SW 1271 (cell line): ENCODE results near the gene NPEPPS.
"Not testable (repeated sequence)": the region's sequence is repeated elsewhere in the genome, so short reads cannot be mapped to it uniquely, and the experiment has no call there.

ENCODE experiments used
- DNase-seq, 2 experiments: peaks; one replicate each; lab custom pipeline; 2025; lab: John Stamatoyannopoulos, UW

Gene NPEPPS, protein sequence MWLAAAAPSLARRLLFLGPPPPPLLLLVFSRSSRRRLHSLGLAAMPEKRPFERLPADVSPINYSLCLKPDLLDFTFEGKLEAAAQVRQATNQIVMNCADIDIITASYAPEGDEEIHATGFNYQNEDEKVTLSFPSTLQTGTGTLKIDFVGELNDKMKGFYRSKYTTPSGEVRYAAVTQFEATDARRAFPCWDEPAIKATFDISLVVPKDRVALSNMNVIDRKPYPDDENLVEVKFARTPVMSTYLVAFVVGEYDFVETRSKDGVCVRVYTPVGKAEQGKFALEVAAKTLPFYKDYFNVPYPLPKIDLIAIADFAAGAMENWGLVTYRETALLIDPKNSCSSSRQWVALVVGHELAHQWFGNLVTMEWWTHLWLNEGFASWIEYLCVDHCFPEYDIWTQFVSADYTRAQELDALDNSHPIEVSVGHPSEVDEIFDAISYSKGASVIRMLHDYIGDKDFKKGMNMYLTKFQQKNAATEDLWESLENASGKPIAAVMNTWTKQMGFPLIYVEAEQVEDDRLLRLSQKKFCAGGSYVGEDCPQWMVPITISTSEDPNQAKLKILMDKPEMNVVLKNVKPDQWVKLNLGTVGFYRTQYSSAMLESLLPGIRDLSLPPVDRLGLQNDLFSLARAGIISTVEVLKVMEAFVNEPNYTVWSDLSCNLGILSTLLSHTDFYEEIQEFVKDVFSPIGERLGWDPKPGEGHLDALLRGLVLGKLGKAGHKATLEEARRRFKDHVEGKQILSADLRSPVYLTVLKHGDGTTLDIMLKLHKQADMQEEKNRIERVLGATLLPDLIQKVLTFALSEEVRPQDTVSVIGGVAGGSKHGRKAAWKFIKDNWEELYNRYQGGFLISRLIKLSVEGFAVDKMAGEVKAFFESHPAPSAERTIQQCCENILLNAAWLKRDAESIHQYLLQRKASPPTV

DNA sequence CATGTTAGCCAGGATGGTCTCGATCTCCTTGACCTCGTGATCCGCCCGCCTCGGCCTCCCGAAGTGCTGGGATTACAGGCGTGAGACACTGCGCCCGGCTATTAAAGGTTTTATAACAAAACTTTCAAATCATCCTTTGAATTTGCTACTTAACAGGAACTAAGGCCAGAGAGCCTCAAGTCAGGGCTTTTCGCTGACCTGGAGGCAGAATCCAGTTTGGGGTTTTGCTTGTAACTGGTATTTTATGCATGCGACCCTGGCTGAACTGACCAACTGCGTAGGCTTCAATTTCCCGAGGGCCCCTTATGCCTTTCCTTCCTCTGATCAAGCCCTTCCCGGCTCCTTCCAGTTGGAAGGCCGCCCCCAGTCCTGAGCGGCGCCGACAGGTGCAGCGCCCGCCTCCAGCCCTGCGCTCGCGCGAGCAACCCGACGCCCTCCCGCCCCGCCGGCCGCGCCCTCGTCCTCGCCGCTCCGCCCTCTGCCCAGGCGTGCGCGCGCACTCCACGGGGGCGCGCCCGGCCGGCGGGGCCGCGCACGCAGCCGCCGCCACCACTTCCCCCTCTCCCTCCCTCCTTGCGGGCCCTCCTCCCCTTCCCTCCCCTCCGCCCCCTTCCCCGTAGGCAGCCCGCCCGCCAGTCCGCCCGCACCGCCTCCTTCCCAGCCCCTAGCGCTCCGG lies at the start of gene NPEPPS:
Gene NPEPPS (plus strand): TSS at position 552 of the 676 bp plus-strand sequence. CDS start 193 bp downstream, outside the sequence.
- DNase-seq = peak in 1 of 2 experiments; percentile 81

DNA sequence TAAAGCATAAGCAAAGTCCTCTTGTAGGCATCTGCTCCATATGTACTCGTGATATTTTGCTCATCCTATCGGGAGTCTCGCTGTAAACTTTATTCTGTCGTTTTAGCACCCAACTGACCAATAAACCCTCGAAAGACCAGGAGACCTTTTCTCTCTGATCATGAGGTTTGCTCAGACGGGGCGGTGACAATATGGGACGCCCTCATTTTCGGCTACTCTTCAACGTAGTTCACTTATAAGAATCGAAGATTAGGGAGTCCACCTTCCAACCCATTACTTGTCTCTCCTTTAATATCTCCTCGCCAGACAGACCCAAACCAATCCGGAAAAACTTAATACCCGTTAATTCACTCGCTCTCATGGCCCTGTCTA lies 39.1 kb upstream of the NPEPPS start:
- DNase-seq = peak in 1 of 2 experiments; percentile 11

DNA sequence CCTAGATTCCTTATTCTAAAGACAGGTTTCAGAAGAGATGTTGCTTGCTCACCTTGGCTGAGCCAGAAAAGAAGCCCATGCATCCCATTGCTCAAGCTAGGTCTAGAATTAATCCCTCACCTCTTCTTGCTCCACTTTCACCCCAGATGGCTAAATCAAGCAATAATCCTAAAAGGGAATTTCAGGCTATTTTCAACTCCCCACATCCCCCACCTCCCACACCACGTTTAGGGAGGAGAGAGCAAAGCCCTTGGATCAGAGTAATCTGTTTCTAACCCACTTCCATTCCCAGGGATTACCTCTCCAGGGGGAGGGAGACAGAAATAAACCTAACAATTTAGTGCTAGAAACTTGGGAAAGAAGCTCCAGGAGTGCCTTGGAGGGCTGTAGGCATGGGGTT lies 31.8 kb upstream of the NPEPPS start:
- DNase-seq = not testable (repeated sequence)

DNA sequence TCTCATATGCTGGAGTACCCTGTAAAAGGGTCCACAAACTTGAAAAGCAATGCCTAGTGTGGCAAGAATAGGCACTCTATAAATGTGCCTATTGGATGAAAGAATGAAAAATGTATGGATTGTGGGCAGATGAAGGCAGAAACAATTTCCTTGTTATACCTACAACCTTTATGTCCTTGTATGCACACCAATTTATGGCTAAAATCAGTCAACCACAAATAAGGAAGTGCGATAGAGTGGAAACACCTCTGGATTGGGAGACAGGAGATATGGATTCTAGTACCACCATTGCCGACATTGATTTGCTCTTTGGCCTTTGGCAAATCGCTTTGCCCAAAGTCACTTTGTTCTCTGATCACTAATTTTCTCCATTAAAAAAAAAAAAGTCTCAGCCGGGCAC lies 31.4 kb upstream of the NPEPPS start:
- not testable (repeated sequence) for DNase-seq

DNA sequence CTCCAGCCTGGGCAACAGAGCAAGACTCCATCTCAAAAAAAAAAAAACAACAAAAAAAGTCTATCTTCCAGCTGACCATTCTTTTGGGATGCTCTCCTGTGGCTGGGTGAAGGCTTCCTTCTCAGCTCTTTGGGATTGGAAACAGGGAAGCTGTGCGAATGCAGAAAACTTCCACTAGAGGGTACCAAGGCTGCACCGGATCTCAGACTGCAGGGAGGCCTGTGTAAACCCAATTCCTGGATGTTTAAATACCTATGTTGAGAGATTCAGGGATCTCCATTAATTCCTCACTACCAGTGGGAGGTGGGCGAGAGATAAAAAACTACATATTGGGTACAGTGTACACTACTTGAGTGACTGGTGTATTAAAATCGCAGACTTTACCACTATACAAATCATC lies 30.3 kb upstream of the NPEPPS start:
- DNase-seq = peak in 1 of 2 experiments; percentile 54

DNA sequence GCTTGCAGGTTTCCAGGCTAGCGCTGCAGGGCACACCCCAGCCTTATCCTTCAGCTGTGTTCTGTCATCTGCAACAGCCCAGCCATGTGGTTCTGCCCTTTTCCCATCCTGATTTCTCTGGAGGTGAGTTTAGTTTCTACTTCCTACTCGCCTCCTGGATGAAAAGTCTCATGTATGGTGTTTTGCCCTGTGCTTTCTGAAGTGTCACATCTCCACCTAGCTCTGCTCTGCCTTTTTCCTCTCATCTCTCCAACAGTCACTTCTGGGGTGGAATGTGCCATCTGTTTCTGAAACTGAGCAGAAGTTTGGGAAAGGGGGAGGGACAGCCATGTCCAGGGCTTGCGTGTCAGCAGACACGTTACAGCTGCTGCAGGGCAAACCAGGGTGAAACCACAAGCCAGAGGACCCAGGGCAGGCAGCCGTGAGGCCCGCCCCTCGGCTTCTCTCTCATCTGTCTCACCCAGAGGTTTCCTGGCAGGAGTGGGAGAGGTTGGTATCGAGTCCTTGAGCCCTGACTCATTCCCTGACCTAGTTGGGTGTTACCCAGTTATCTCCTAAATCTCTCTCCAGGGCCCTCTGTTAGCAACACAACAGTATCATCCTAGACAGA lies 28.7 kb upstream of the NPEPPS start:
- peak in 1 of 2 experiments; percentile 34 for DNase-seq

DNA sequence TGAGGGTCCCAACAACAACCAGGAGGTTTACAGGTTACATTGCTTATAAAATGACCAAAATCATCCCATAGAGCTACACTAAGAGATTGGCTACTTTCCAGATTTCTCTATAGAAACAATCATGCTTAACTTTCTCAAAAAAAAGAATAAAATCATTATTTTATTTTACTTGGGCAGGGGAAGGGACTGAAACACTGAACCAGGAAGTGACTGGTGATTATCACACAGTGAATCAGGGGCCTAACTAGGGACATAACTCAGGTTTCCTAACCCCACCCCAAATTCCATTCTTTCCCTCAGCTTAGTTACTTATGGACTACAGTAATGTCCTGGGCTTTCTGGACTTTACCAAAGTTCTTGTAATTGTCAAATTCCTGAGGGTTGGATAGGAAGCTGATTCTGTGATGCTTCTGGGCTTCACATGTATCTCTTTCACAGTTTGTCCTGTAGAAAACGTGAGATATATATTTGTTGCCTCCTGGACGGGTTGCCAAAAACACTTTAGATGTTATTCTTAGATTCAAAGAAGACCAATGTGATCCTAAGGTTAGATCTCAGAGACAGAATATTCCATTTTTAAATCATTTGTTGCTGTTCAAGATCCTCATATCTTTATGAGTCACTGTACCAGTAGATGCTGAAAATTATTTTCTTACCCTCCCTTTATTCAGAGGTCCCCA lies 28.0 kb upstream of the NPEPPS start:
- peak in 1 of 2 experiments; percentile 72 for DNase-seq

DNA sequence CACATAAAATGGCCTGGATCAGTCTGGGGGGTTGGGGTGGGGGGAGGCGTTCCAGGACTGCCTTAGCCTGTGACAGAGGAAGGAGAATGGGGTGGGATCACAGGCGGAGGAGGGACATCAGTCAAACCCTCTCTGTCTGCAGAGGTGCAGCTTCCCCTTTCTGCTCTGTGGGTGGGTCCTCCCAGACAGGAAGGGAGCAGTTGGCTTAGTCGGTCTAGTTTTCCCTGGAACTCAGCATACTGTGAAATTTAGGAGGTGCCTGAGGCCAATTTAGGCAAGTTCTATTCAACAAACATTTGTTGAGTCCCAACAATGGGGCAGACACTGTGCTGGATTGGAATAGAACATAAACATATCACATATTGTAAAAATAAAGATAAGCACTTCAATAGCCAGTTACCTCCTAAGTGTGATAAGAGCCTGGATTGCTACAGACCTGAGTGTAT lies 19.2 kb upstream of the NPEPPS start:
- not testable (repeated sequence) for DNase-seq

DNA sequence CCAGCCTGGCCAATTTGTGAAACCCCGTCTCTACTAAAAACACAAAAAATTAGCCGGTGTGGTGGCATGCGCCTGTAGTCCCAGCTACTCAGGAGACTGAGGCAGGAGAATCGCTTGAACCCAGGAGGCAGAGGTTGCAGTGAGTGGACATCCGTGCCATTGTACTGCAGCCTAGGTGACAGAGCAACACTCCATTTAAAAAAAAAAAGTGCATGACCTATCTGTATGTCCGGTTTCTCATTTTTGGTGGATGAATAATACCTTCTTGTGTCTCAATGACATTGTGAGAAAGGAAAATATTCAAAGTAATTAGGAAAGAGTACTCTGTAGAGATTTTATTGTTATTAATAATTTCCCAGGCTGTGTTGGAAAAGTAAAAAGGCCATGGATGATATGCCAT lies 17.6 kb upstream of the NPEPPS start:
- DNase-seq = peak in 1 of 2 experiments; percentile 27

DNA sequence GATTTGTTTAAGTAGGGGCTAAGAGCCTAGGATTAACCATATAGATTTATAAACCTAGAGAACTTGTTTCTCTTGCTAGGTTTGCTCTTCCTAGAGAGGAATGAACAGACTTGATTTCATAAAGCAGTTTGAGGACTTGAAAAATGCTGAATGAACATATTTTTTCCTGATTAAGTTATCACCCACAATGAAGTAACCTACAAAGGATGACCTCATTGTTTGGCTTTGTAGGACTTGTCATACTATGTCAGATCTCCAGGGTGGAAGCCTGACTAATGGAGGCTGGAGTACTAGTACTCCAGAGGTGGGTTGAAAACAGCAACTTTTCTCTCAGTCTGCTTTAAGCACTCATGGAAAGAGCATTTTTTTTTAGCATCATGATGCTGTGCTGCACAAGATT lies 12.0 kb upstream of the NPEPPS start:
- DNase-seq = not testable (repeated sequence)

DNA sequence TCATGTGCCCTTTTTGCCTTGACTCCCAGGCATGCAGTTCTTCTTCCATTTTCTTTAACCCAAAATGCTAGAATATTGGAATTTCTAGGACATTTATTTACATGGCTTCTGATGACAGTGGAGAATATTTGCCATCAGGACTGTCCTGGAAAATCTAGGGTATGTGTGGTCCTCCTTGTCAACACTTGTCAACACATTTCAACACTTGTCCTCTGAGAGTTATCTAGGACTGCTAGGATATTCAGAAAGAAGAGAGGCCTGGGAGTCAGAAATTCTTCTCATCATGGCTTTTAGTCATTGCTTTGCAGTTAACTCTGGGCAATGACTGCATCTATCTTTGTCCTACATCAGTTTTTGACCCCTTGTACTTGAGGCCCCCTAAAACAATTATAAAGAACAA lies 11.5 kb upstream of the NPEPPS start:
- not testable (repeated sequence) for DNase-seq

DNA sequence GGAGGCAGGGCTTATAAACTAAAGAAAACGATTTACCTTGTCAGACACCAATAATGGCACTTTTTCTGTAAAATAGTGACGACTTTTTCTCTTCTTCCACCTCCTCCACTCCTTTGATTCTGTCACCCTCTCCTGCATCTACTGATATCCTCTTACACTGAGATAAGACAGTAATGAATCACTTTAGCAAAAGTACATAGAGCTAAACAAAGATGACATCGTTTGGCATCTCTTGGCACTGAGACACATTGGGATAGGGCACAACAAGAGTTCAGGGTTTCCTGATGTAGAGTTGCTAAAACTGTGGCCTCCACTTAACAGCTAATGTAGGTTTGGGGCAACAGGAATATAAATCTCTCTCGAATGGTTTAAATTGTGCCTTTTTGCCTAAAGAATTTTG lies 10.6 kb upstream of the NPEPPS start:
- DNase-seq = not testable (repeated sequence)

DNA sequence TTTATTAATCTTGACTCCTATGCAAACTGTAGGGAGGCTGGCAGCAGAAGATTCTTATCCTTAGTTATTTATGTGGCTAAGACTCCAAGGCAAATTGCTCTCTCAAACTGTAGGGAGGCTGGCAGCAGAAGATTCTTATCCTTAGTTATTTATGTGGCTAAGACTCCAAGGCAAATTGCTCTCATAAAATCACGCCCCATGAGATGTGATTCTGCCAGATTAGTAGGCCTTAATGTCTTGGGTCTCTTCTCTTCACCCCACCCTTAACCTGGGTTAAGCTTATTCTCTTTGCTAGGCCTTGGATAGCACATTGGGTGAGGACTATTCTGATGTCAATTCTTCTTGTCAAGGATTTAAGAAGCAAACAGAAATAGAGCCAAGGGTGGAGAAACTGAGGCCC lies 9.5 kb upstream of the NPEPPS start:
- DNase-seq = not testable (repeated sequence)

DNA sequence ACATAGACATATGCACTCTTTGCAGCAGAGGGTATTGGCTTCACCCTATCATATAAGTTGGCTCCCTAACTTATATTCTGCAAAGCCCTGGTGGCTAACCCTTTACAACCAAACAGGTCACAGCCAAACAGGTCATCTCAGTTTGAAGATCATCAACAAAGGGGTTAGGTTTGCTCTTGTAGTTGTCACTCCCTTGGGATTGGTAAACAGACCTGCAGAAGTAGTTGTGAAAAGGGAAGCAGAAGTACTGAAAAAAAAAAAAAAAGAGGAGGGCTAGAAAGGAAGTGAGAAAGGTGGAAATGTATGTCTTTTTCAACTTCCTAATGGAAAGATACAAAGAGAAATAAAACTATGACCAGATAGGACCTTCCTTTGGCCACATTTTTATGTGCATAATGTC lies 8.6 kb upstream of the NPEPPS start:
- DNase-seq = not testable (repeated sequence)

DNA sequence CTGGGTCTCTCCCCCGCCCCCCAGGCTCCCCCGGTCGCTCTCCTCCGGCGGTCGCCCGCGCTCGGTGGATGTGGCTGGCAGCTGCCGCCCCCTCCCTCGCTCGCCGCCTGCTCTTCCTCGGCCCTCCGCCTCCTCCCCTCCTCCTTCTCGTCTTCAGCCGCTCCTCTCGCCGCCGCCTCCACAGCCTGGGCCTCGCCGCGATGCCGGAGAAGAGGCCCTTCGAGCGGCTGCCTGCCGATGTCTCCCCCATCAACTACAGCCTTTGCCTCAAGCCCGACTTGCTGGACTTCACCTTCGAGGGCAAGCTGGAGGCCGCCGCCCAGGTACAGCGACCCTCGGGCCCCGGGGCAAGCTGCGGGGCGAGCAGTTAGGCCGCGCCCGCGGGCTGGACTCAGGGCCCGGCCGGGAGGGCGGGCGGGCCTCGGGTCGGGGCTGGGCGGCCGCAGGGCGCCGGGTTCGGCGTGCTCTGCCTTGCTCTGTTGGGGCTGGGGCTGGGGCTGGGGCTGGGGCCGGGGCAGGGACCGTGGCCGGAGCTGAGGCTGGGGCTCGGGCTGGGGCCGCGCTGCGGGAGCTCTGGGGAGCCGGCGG lies 419 bp downstream of the NPEPPS start:
- DNase-seq = not testable (repeated sequence)

DNA sequence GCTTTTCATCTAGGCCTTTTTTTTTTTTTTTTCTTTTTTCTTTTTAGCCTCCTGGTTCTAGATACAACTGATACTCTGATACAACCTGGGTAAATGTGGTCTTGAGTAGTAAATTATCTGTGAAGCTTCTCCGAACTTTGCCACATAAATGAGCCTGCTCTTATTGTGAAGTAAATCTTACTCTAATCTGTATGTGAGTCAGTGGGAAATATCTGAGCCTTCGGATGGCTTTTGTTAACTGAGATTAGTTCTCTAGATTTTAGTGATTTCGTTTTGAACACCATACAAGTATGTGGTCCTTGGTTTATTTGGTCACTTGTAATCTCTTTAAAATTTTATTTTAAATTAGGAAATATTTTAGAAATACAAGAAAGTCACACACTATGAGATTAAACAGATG lies 8.2 kb downstream of the NPEPPS start:
- DNase-seq = not testable (repeated sequence)

DNA sequence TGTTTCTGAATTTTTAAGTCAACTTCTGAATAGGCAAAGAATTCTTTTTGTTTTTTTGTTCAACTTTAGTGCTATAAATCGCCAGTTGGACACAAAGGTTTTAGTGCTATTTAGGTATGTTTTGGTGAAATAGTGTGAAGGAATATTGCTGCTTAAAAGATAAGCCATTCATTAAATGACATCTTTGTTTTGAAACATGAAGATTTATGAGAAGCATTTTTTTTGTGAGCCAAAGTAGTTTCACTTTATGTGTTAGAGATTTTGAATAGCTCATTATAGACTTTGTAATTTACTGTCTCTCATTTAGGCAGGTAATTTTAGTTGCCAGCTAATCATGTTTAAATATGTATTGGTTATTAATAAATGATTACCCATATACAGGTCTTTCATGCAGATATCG lies 10.8 kb downstream of the NPEPPS start:
- DNase-seq = not testable (repeated sequence)

DNA sequence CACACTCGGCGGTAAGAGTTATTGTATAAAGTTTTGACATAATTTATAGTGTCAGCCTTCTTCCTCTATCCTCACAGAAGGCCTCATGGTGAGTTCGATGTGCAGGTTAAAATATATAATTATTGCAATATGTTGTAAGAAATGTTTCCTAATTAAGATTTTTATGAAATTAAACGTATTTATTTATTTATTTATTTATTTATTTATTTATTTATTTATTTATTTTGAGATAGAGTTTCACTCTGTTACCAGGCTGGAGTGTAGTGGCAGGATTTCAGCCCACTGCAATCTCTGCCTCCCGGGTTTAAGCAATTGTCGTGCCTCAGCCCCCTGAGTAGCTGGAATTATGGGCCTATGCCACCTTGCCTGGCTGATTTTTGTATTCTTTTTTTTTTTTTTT lies 13.4 kb downstream of the NPEPPS start:
- not testable (repeated sequence) for DNase-seq

DNA sequence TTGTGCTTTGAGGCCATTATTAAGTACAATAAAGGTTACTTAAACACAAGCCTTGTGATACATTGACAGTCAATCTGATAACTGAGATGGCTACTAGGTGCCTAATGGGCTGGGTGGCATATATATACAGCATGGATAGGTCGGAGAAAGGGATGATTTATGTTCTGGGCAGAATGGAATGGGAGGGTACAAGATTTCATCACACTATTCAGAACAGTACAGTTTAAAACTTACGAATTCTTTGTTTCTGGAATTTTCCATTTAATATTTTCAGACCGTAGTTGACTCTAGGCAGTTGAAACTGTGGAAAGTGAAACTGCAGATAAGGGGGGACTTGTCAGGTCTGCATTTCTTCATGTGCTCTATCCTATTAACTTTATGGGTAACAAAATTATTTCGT lies 23.8 kb downstream of the NPEPPS start:
- not testable (repeated sequence) for DNase-seq

DNA sequence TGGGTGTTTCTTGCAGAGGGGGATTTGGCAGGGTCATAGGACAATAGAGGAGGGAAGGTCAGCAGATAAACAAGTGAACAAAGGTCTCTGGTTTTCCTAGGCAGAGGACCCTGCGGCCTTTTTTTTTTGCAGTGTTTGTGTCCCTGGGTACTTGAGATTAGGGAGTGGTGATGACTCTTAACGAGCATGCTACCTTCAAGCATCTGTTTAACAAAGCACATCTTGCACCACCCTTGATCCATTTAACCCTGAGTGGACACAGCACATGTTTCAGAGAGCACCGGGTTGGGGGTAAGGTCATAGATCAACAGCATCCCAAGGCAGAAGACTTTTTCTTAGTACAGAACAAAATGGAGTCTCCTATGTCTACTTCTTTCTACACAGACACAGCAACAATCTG lies 25.2 kb downstream of the NPEPPS start:
- DNase-seq = not testable (repeated sequence)
